Sigmoid colon (tissue), 4 donors: ENCODE measurements around the gene MAGEB16.

Source experiments
- EP300 ChIP-seq, 4 donors: sonication (generic); formaldehyde crosslinking; IDR thresholded peaks; one replicate each; pipeline ENCODE4 v1.6.1; 2017; ENCODE audit warnings: antibody characterized with exemption in 4 of 4
- POLR2A ChIP-seq, 2 donors: fragments of 450-650 bp; IDR thresholded peaks; one replicate each; pipeline ENCODE4 v1.6.1; 2016; ENCODE audit warnings: antibody characterized with exemption in 2 of 2, mild to moderate bottlenecking in 2 of 2, moderate library complexity in 2 of 2
- POLR2AphosphoS5 ChIP-seq, 4 donors: sonication (generic); formaldehyde crosslinking; IDR thresholded peaks; one replicate each; pipeline ENCODE4 v1.6.1; 2017; ENCODE audit warnings: antibody characterized with exemption in 4 of 4
- TF ChIP-seq, protein P1 (sequence below), 4 experiments: fragments of 450-650 bp in 3 of 4; fragments of 200-600 bp in 1 of 4; IDR thresholded peaks; one replicate each; pipeline ENCODE4 v1.5.1; 2016 to 2019; ENCODE audit warnings: antibody characterized with exemption in 4 of 4, mild to moderate bottlenecking in 3 of 4, moderate library complexity in 2 of 4

GRCh38 chrX:35826503-35826902 lies 28.4 kb downstream of the MAGEB16 start:
- TF ChIP-seq, protein P1, sequence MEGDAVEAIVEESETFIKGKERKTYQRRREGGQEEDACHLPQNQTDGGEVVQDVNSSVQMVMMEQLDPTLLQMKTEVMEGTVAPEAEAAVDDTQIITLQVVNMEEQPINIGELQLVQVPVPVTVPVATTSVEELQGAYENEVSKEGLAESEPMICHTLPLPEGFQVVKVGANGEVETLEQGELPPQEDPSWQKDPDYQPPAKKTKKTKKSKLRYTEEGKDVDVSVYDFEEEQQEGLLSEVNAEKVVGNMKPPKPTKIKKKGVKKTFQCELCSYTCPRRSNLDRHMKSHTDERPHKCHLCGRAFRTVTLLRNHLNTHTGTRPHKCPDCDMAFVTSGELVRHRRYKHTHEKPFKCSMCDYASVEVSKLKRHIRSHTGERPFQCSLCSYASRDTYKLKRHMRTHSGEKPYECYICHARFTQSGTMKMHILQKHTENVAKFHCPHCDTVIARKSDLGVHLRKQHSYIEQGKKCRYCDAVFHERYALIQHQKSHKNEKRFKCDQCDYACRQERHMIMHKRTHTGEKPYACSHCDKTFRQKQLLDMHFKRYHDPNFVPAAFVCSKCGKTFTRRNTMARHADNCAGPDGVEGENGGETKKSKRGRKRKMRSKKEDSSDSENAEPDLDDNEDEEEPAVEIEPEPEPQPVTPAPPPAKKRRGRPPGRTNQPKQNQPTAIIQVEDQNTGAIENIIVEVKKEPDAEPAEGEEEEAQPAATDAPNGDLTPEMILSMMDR (IDR thresholded peaks at IDR 0.05): no peak
- TF ChIP-seq EP300 (IDR thresholded peaks at IDR 0.05): no peak
- no peak for TF ChIP-seq POLR2AphosphoS5 (IDR thresholded peaks at IDR 0.05)
- TF ChIP-seq POLR2A (IDR thresholded peaks at IDR 0.05): no peak
